Rectal smooth muscle tissue (tissue), 1 donor: Measurements from ENCODE around the gene ZNF555.
A peak's percentile ranks its signal among the peaks of the same experiment; 100 is the strongest.

Experiments used
- H3K27ac ChIP-seq: one replicate; pipeline ENCODE4 v1.7.0; 2013; ENCODE audit warnings: low read depth, low read length, inconsistent platforms
- H3K27me3 ChIP-seq: one replicate; pipeline ENCODE4 v1.7.0; 2013; ENCODE audit warnings: low read length; ENCODE audit not compliant: control insufficient read depth, insufficient read depth
- H3K36me3 ChIP-seq: one replicate; pipeline ENCODE4 v1.7.0; 2013; ENCODE audit warnings: low read length; ENCODE audit not compliant: control insufficient read depth, insufficient read depth
- H3K4me1 ChIP-seq: one replicate; pipeline ENCODE4 v1.7.0; 2013; ENCODE audit warnings: low read length; ENCODE audit not compliant: control insufficient read depth, insufficient read depth
- H3K4me3 ChIP-seq: one replicate; pipeline ENCODE4 v1.7.0; 2013; ENCODE audit warnings: low read length
- H3K9ac ChIP-seq: one replicate; pipeline ENCODE4 v1.7.0; 2013; ENCODE audit warnings: low read length

ZNF555 gene

GRCh38 chr19:2820112-2820702 is 21.1 kb upstream of the ZNF555 start:
- Histone ChIP-seq H3K4me1 (no peaks in the 10 kb centered on the region), H3K27ac (no peak overlapping the region), H3K27me3 (no peaks in the 10 kb centered on the region), H3K4me3 (peak overlapping the region; percentile 75), H3K9ac (no peak overlapping the region), H3K36me3 (no peaks in the 10 kb centered on the region)

GRCh38 chr19:2822846-2823245 is 18.4 kb upstream of the ZNF555 start:
- Histone ChIP-seq H3K27ac (no peak overlapping the region), H3K4me1 (no peaks in the 10 kb centered on the region), H3K27me3 (no peaks in the 10 kb centered on the region), H3K36me3 (no peaks in the 10 kb centered on the region), H3K4me3 (no peak overlapping the region), H3K9ac (no peak overlapping the region)

DNA sequence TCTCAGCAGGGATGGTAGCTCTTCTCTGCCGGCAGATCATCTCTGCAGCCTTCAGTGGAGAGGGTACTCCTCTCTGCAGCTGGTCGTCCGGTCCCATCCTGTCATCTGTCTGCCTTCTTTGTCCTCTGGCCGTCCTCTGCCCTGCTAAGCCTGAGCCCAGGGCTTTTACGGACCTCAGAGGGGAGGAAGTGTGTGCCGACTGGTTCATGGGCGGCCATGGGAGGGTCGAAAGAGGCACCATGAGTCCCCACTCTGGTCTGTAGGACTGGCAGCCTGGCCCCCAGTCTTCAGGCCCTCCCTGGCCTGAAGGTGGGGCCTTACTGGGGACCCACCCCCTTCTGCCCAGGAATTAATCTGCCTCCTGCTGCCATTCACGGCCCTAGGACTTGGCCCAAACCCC is 17.6 kb upstream of the ZNF555 start:
- Histone ChIP-seq H3K36me3 (no peaks in the 10 kb centered on the region), H3K27ac (no peak overlapping the region), H3K4me3 (no peak overlapping the region), H3K4me1 (no peaks in the 10 kb centered on the region), H3K27me3 (no peaks in the 10 kb centered on the region), H3K9ac (no peak overlapping the region)

DNA sequence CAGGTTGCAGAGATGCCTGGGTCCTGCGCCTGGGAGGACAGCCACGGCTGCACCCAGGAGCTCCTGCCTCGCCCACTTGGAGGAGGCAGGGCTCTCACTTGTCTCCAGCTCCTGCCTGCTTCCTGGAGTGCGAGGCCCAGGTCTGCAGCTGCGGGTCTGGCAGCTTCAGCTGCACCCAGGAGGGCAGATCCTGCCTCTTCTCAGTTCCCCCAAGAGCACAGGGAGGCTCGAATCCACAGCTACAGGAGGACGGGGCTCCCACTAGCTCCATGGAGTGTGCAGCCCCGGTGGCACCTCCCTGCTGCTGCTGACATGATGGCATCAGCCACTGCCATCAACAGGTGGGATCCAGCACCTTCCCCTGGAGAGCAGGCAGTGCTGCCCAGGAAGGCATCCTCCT is 17.1 kb upstream of the ZNF555 start:
- Histone ChIP-seq H3K4me3 (no peak overlapping the region), H3K36me3 (no peaks in the 10 kb centered on the region), H3K27ac (no peak overlapping the region), H3K27me3 (no peaks in the 10 kb centered on the region), H3K4me1 (no peaks in the 10 kb centered on the region), H3K9ac (no peak overlapping the region)

DNA sequence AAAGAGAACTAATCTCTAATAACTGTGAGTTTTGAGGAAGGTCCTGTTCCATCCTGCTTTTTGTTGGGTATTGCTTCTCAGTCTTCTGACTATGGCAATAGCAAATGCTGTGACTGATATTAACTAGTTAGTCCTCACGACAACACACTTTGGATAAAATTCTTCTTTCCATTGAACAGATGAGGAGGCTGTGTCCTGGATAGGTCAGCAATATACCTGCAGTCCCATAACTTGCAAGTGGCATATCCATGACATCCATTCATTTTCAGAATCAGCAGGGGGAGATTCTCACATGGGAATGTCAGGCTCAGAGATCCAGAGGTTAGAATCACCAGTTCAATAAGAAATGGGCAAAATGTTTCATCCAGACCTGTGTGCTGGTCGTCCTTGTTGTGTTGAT is 14.3 kb upstream of the ZNF555 start:
- Histone ChIP-seq H3K9ac (no peak overlapping the region), H3K4me3 (no peak overlapping the region), H3K36me3 (peaks cover under 1% of the 10 kb centered on the region), H3K27me3 (no peaks in the 10 kb centered on the region), H3K4me1 (no peaks in the 10 kb centered on the region), H3K27ac (no peak overlapping the region)

- H3K9ac ChIP-seq, result no peak overlapping the region
- H3K4me1 ChIP-seq, result no peaks in the 10 kb centered on the region
- H3K27ac ChIP-seq, result no peak overlapping the region
- no peaks in the 10 kb centered on the region for H3K27me3 ChIP-seq
- H3K36me3 ChIP-seq, result peaks cover 10% of the 10 kb centered on the region
- H3K4me3 ChIP-seq, result no peak overlapping the region
Observed at GRCh38 chr19:2827840-2828489, 13.3 kb upstream of the ZNF555 start.

GRCh38 chr19:2834294-2834871 is 6.9 kb upstream of the ZNF555 start:
- Histone ChIP-seq H3K4me3 (no peak overlapping the region), H3K27me3 (no peaks in the 10 kb centered on the region), H3K4me1 (no peaks in the 10 kb centered on the region), H3K9ac (no peak overlapping the region), H3K36me3 (peaks cover 26% of the 10 kb centered on the region), H3K27ac (no peak overlapping the region)

DNA sequence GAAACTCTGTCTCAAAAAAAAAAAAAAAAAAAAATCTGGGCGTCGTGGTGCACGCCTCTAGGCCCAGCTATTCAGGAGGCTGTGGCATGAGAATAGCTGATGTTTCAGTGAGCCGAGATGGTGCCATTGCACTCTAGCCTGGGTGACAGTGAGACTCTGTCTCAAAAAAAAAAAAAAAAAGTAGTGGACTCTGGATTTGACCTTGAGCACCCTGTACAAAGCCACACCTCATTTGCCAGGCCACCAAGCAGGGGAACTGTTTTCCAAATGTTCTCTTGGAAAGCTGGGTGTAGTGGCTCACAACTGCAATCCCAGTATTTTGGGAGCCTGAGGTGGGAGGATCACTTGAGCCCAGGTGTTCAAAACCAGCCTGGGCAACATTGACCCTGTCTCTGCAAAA is 3.8 kb upstream of the ZNF555 start:
- no peaks in the 10 kb centered on the region for H3K27me3 ChIP-seq
- no peak overlapping the region for H3K4me3 ChIP-seq
- no peak overlapping the region for H3K9ac ChIP-seq
- H3K4me1 ChIP-seq, result peaks cover 3% of the 10 kb centered on the region
- H3K36me3 ChIP-seq, result peaks cover 21% of the 10 kb centered on the region
- H3K27ac ChIP-seq, result no peak overlapping the region

- H3K4me3 ChIP-seq, result peak overlapping the region; percentile 68
Observed at GRCh38 chr19:2841855-2842574, 740 bp downstream of the ZNF555 start.

DNA sequence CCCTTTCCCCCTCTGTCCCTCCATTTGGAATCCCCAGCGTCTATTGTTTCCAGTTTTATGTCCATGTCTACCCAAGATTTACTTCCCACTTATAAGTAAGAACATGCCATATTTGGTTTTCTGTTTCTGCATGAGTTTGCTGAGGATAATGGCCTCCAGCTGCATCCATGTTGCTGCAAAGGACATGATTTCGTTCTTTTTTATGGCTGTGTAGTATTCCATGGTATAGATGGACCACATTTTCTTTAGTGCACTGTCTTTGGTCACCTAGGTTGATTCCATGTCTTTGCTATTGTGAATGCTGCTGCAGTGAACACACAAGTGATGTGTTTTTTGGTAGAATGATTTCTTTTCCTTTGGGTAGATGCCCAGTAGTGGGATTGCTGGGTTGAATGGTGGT is 3.8 kb downstream of the ZNF555 start:
- Histone ChIP-seq H3K27ac (no peak overlapping the region), H3K36me3 (no peaks in the 10 kb centered on the region), H3K9ac (no peak overlapping the region), H3K4me3 (no peak overlapping the region), H3K4me1 (peaks cover 5% of the 10 kb centered on the region), H3K27me3 (no peaks in the 10 kb centered on the region)

More at GRCh38 chr19:2841855-2842574, 740 bp downstream of the ZNF555 start:
- H3K36me3 ChIP-seq, result no peaks in the 10 kb centered on the region
- H3K9ac ChIP-seq, result no peak overlapping the region
- peaks cover 5% of the 10 kb centered on the region for H3K4me1 ChIP-seq
- no peak overlapping the region for H3K27ac ChIP-seq
- no peaks in the 10 kb centered on the region for H3K27me3 ChIP-seq

DNA sequence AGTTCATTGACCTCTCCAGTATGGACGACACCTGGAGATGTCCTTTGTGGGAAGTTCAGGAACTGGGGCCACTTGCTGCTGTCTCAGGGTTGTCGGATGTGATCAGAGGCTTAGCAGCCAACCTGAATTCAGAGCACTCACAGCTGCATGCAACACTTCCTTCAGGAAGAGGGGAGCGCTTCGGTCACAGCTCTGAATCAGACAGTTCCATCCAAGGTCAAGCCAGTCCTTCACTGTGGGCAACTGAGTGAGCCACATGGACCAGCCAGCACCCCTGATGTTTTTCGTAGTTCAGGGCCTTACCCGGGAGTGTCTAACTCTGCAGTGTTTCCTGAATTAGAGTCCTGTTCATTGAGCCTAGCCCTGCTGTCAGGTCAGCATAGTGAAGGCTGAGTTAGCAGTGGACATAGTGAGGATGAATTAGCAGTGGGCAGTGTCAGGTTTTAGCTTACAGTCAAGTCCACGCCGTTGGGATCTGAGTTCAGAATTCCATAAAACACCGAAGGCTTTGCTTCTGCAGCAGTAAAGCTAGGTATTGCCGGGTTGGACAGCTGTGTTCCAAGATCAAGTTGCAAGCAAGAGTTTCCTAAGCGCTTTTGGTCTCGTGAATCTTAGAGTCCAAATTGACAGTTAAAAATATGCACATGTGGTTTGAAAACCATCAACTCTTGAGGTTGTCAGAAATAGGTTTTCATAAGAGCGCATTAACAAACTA is 5.1 kb downstream of the ZNF555 start:
- Histone ChIP-seq H3K9ac (no peak overlapping the region), H3K27me3 (no peaks in the 10 kb centered on the region), H3K36me3 (peaks cover 7% of the 10 kb centered on the region), H3K4me1 (peaks cover 5% of the 10 kb centered on the region), H3K27ac (no peak overlapping the region), H3K4me3 (no peak overlapping the region)

DNA sequence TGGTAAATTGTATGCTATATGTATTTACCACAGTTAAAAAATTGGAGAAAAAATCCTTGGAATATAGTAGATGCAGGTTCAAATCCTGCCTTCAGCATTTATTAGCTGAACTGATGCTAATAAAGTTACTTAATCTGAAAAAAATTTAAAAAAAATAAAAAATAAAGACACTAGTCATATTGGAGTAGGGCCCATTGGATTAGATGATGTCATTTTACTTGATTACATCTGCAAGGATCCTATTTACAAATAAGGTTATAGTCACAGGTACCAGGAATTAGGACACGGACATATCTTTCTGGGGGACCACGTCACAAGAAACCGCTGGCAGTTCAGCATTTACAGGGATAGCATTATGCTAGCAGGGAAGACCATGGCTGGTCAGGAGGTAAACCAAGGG is 6.2 kb downstream of the ZNF555 start:
- Histone ChIP-seq H3K27ac (no peak overlapping the region), H3K9ac (no peak overlapping the region), H3K4me3 (no peak overlapping the region), H3K4me1 (peaks cover under 1% of the 10 kb centered on the region), H3K27me3 (no peaks in the 10 kb centered on the region), H3K36me3 (peaks cover 18% of the 10 kb centered on the region)
